Measurements from ENCODE around the gene DUSP1.
A peak's percentile ranks its signal among the peaks of the same experiment; 100 is the strongest.

DUSP1 gene

GRCh38 chr5:172739375-172739774, 31.6 kb downstream of the DUSP1 start:
- no peak for TF ChIP-seq CTCF (IDR thresholded peaks at IDR 0.05; ENCODE audit: insufficient read depth, low read length, missing control alignments)
- ChIA-PET CTCF (no interaction called here), POLR2A (no interaction called here)
- H3K4me3 ChIP-seq (ENCODE audit: low read depth, low read length) = no peak overlapping the region
- DNase-seq (ENCODE audit: low read depth, low spot score) = no peak

DNA sequence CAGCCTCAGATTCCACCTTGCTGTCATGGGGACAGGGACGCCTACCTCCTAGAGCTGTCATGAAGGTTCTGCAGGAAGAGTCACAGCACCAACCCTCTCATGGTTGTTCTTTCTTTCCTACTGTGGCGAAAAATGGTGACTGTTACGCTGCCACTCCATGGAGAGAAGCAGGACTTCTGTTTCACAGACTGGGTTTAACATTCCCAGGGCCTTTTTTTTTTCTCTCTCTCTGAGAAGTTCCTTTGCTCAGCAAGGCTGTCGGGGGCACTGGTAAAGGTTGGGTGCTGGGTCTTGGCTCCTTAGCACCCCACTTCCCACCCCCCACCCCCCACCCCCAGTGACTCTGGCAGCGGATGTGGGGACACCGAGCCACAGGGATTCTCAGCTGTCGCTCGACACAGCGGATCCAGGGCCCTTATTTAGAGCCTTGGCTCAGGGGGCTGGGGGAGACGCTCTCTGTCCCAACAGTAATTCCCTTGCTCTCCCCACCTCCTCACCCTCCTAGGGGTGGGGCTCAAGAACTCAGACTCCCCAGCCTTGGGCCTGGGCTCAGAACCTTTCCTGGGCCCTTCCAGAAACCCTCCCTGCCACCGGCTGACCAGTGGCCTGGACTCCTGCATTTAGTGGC, 34.4 kb downstream of the DUSP1 start:
- DNase-seq (ENCODE audit: low read depth, low spot score) = no peak
- no peak overlapping the region for H3K4me3 ChIP-seq (ENCODE audit: low read depth, low read length)
- no peak for TF ChIP-seq CTCF (IDR thresholded peaks at IDR 0.05; ENCODE audit: insufficient read depth, low read length, missing control alignments)
- ChIA-PET POLR2A (no interaction called here), CTCF (interaction anchor here (1.7 kb wide), 1 partner anchor 194 kb away, joined by 3 read pairs; no protein-coding TSS in a partner anchor)

DNA sequence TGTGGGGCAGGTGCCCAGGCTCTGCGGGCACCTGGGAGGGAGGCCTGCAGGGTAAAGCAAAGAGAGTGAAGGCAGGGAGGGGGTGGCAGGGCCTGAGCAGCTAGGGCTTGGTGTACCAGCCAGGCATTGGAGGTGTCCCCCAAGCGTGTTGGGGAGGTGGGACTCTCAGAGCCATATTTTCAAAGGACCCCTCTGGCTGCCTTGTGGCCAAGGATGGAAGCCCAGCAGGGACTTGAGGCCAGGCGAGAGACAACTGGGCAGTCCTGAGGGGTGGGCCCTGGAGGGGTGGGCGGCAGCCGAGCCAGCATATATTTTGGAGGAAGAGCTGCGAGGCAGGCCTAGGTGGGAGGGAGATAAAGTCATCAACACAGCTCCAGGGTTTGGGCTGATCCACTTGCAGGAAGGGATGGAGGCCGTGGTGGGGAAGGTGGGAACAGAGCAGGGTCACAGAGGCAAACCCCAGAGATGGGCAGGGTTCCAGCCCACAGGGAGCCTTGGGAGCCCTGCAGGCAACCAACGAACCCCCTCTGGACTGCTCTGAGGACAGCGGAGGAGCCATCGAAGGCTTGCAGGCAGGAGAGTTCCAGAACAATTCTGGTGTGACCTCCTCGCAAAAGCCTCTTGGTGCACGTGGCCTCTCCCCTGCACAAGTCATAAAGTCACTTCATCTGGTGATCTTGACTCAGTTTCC, 35.7 kb downstream of the DUSP1 start:
- TF ChIP-seq CTCF (IDR thresholded peaks at IDR 0.05; ENCODE audit: insufficient read depth, low read length, missing control alignments) = no peak
- DNase-seq (ENCODE audit: low read depth, low spot score) = no peak
- no peak overlapping the region for H3K4me3 ChIP-seq (ENCODE audit: low read depth, low read length)
- ChIA-PET POLR2A (interaction anchor here (1.2 kb wide), 2 partner anchors 23 to 36 kb away, joined by 4 read pairs; no protein-coding TSS in a partner anchor), CTCF (interaction anchor here (1.3 to 4.0 kb wide), 4 partner anchors 19 to 197 kb away, joined by 3 to 39 read pairs (median 12); no protein-coding TSS in a partner anchor)

- peak overlapping the region; percentile 36; the same call in 1 of the 2 replicates for H3K4me3 ChIP-seq (ENCODE audit: low read depth, low read length)
- POLR2A ChIA-PET = interaction anchor here (0.8 to 2.9 kb wide), 10 partner anchors 31 to 225 kb away, joined by 3 to 58 read pairs (median 4); partner anchors contain the start of genes DUSP1 and RPL26L1
- CTCF ChIA-PET = interaction anchor here (0.8 to 4.0 kb wide), 17 partner anchors 9 to 225 kb away, joined by 3 to 39 read pairs (median 5); partner anchors contain the start of gene RPL26L1
- no peak for TF ChIP-seq CTCF (IDR thresholded peaks at IDR 0.05; ENCODE audit: insufficient read depth, low read length, missing control alignments)
- no peak for DNase-seq (ENCODE audit: low read depth, low spot score)
Measured at GRCh38 chr5:172733974-172734346, 37.0 kb downstream of the DUSP1 start.

DNA sequence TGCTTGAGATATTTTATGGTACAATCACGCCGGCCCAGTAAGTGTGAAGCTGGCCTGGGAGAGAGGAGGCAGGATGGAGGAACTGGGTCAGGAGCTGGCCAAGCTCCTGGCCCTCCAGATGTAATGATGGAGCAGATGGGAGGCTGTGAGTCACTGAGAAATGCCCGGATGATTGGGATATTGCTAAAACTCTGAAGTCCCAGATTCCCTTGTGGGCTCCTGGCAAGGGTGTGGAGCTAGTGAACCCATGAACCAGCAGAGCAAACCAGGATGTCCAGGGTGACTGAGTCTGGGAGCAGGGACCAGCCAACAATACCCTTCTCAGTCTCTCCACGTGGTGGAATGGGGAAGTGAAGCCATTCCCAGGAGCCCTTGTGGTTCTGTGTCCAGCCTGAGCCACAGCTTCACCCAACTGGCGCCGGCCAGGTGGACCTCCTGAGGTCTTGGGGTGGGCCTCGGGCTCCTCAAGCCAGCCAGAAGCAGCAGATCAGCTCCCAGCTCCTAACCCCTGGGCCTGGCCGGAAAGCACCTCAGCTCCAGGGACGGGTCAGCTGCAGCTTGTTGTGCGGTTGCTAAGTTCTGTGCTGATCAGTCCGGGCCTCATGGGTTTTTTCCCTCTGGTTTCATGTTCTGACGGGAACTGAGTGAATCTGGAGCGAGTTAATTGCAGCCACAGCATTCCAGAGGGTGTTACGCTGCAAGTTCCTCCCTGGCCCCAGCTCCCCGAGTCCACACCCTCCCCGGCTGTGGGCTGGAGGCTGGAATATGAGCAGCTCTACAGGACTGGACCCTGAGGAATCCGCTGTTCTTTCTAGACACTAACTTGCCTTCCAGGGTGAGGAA, 37.6 kb downstream of the DUSP1 start:
- POLR2A ChIA-PET = interaction anchor here (0.6 to 2.9 kb wide), 19 partner anchors 12 to 315 kb away, joined by 3 to 58 read pairs (median 3); partner anchors contain the start of genes DUSP1 and RPL26L1
- CTCF ChIA-PET = interaction anchor here (0.8 to 4.0 kb wide), 20 partner anchors 9 to 226 kb away, joined by 3 to 39 read pairs (median 5); partner anchors contain the start of gene RPL26L1
- peak overlapping the region; percentile 36 for H3K4me3 ChIP-seq (ENCODE audit: low read depth, low read length)
- DNase-seq (ENCODE audit: low read depth, low spot score) = peak; percentile 98
- TF ChIP-seq CTCF (IDR thresholded peaks at IDR 0.05; ENCODE audit: insufficient read depth, low read length, missing control alignments) = no peak
